Panc1 (cell line): ENCODE data around the gene PIGL. TPM values are rescaled to one million over a fixed set of nuclear protein-coding genes. Genes with fewer than 3 reads are reported as not detected.

Experiments
- ATAC-seq: fragments of 200-7000 bp; cut with Tn5 transposase; 2 replicates; pipeline ENCODE4 v1.9.1; 2020; ENCODE audit warnings: mild to moderate bottlenecking, moderate library complexity
- BruUV-seq: library from RNA; stranded (reverse); fragments of 400-500 nt; replicated peaks from 2 replicates; lab custom pipeline; 2021; lab: Mats Ljungman, UMichigan
- CTCF ChIA-PET: fragments of 300-600 bp; sonication (Branson Sonifier 250); formaldehyde crosslinking; loops from one replicate; lab custom pipeline; 2022; ENCODE audit warnings: antibody characterized with exemption; lab: Charles Lee
- POLR2A ChIA-PET: fragments of 300-600 bp; sonication (Branson Sonifier 250); formaldehyde crosslinking; loops from one replicate; lab custom pipeline; 2022; ENCODE audit warnings: antibody characterized with exemption; lab: Charles Lee
- DNase-seq: peaks from one replicate; pipeline ENCODE4 v3.0.0-alpha.2; 2010; ENCODE audit warnings: low read depth, low spot score
- H3K27ac ChIP-seq: 2 replicates; pipeline ENCODE4 v1.5.1; 2011; ENCODE audit warnings: mild to moderate bottlenecking, low read length, inconsistent platforms
- H3K27me3 ChIP-seq: fragments of 200-500 bp; sonication (Bioruptor generic); 2 replicates; pipeline ENCODE4 v1.6.0; 2014; ENCODE audit warnings: low read length, inconsistent platforms; ENCODE audit not compliant: control insufficient read depth, insufficient read depth
- H3K36me3 ChIP-seq: fragments of 200-500 bp; sonication (Bioruptor generic); 2 replicates; pipeline ENCODE4 v1.5.1; 2014; ENCODE audit warnings: inconsistent platforms, mild to moderate bottlenecking, low read length, moderate library complexity; ENCODE audit not compliant: control insufficient read depth, insufficient read depth
- H3K4me1 ChIP-seq: 2 replicates; pipeline ENCODE4 v1.5.1; 2011; ENCODE audit warnings: inconsistent platforms, mild to moderate bottlenecking, low read length, moderate library complexity; ENCODE audit not compliant: control insufficient read depth, insufficient read depth
- H3K4me3 ChIP-seq, 2 experiments: 2 replicates each; pipeline ENCODE4 v1.5.1; 2011 to 2012; ENCODE audit warnings: low read depth in 2 of 2, low read length in 2 of 2, mild to moderate bottlenecking in 2 of 2, inconsistent platforms in 1 of 2, moderate library complexity in 1 of 2
- H3K9me3 ChIP-seq: fragments of 200-500 bp; sonication (Bioruptor generic); 2 replicates; pipeline ENCODE4 v1.5.1; 2014; ENCODE audit warnings: low read depth, mild to moderate bottlenecking, inconsistent platforms, low read length, moderate library complexity; ENCODE audit not compliant: control insufficient read depth, insufficient read depth
- POLR2AphosphoS5 ChIP-seq: IDR thresholded peaks from 2 replicates; pipeline ENCODE4 v1.6.1; 2012; ENCODE audit warnings: mild to moderate bottlenecking, low read depth, low read length, moderate library complexity
- REST ChIP-seq, 2 experiments: IDR thresholded peaks; 2 replicates each; pipeline ENCODE4 v1.6.1; 2011 to 2012; ENCODE audit warnings: low read depth in 2 of 2, control low read depth in 1 of 2, low read length in 1 of 2, mild to moderate bottlenecking in 1 of 2, moderate library complexity in 1 of 2; ENCODE audit not compliant: insufficient read depth in 1 of 2
- SIN3A ChIP-seq: IDR thresholded peaks from 2 replicates; pipeline ENCODE4 v1.6.1; 2012; ENCODE audit warnings: low read depth, mild to moderate bottlenecking, low read length, moderate library complexity, borderline replicate concordance; ENCODE audit not compliant: insufficient read depth
- TCF7L2 ChIP-seq: IDR thresholded peaks from 2 replicates; pipeline ENCODE4 v1.6.1; 2011; ENCODE audit warnings: mild to moderate bottlenecking, low read depth, low read length, inconsistent platforms
- in situ Hi-C: cut with HindIII; loops from 2 replicates; pipeline ENCODE4 v1.10.0; 2016; ENCODE audit warnings: low sequenced_read_pairs, low pct_unique_long_range_greater_than_20kb
- intact Hi-C: fragments of 100-400 bp; cut with micrococcal nuclease; formaldehyde crosslinking; loops from one replicate; pipeline ENCODE4 v1.10.0; 2022; ENCODE audit not compliant: unreplicated experiment
- total RNA-seq: library from RNA; stranded (reverse); gene quantifications from one replicate; pipeline ENCODE4 v1.2.1, GENCODE V29; 2021; ENCODE audit not compliant: unreplicated experiment
- TF ChIP-seq, protein P1 (sequence below): fragments of 450-650 bp; IDR thresholded peaks from 2 replicates; pipeline ENCODE4 v1.5.1; 2017; ENCODE audit warnings: mild to moderate bottlenecking

Gene PIGL
- total RNA-seq, 1 experiment from 2014 or later, result 14.8 TPM

- no peak overlapping the region for H3K4me3 ChIP-seq
- no TSS peak for BruUV-seq
- DNase-seq (peak; percentile 90), ATAC-seq (peak; percentile 80)
- in situ Hi-C loops (no loop called here), intact Hi-C loops (no loop called here)
- H3K27me3 ChIP-seq, result no peaks in the 10 kb centered on the region
- H3K9me3 ChIP-seq, result peaks cover 3% of the 10 kb centered on the region; the same call in 1 of the 2 replicates
- CTCF ChIA-PET, result interaction anchor here (0.6 kb wide), 1 partner anchor 112 kb away, joined by 11 read pairs; no protein-coding TSS in a partner anchor
- peaks cover 6% of the 10 kb centered on the region; the same call in 1 of the 2 replicates for H3K4me1 ChIP-seq
- no peaks in the 10 kb centered on the region for H3K36me3 ChIP-seq
- H3K27ac ChIP-seq, result 0 out of 2 replicates have a peak overlapping the region, but pooled peaks have one; percentile 7
- POLR2A ChIA-PET, result no interaction called here
- TF ChIP-seq SIN3A, result no peak
- no peak for TF ChIP-seq POLR2AphosphoS5
- TF ChIP-seq, protein P1, sequence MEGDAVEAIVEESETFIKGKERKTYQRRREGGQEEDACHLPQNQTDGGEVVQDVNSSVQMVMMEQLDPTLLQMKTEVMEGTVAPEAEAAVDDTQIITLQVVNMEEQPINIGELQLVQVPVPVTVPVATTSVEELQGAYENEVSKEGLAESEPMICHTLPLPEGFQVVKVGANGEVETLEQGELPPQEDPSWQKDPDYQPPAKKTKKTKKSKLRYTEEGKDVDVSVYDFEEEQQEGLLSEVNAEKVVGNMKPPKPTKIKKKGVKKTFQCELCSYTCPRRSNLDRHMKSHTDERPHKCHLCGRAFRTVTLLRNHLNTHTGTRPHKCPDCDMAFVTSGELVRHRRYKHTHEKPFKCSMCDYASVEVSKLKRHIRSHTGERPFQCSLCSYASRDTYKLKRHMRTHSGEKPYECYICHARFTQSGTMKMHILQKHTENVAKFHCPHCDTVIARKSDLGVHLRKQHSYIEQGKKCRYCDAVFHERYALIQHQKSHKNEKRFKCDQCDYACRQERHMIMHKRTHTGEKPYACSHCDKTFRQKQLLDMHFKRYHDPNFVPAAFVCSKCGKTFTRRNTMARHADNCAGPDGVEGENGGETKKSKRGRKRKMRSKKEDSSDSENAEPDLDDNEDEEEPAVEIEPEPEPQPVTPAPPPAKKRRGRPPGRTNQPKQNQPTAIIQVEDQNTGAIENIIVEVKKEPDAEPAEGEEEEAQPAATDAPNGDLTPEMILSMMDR, result no peak
- TF ChIP-seq TCF7L2, result no peak
- no peak for TF ChIP-seq REST (IDR thresholded peaks at IDR 0.05; ENCODE audit: insufficient read depth in 1 of 2, low read depth in 2 of 2, low read length in 1 of 2)
These were observed 56.9 kb downstream of the PIGL start for GRCh38 chr17:16273929-16274339.

- ATAC-seq (no peak), DNase-seq (no peak)
- TF ChIP-seq TCF7L2, result no peak
- TF ChIP-seq REST (IDR thresholded peaks at IDR 0.05; ENCODE audit: insufficient read depth in 1 of 2, low read depth in 2 of 2, low read length in 1 of 2), result no peak
- TF ChIP-seq, protein P1, result no peak
- TF ChIP-seq POLR2AphosphoS5, result no peak
- TF ChIP-seq SIN3A, result no peak
- Histone ChIP-seq H3K9me3 (peaks cover 3% of the 10 kb centered on the region; the same call in 1 of the 2 replicates), H3K4me3 (no peak overlapping the region), H3K27ac (no peak overlapping the region), H3K4me1 (peaks cover 6% of the 10 kb centered on the region; the same call in 1 of the 2 replicates), H3K27me3 (no peaks in the 10 kb centered on the region), H3K36me3 (no peaks in the 10 kb centered on the region)
- in situ Hi-C loops, result no loop called here
- POLR2A ChIA-PET, result no interaction called here
- BruUV-seq, result no TSS peak
- CTCF ChIA-PET, result no interaction called here
- intact Hi-C loops, result no loop called here
These were observed 58.0 kb downstream of the PIGL start for GRCh38 chr17:16275024-16275423.
